Measurements from ENCODE around the gene OPALIN. TPM values are rescaled to one million over a fixed set of nuclear protein-coding genes. Genes with fewer than 3 reads are reported as not detected.

Gene OPALIN
- total and polyA plus RNA-seq, 2 donors from 2014 or later = not detected

- intact Hi-C loops (cut with DNase I) = no loop called here
- FAIRE-seq = no peak
- Histone ChIP-seq H3K27me3 (ENCODE audit: control insufficient read depth, insufficient read depth, low read length) (no peaks in the 10 kb centered on the region), H3K4me1 (ENCODE audit: control insufficient read depth in 2 of 3, insufficient read depth in 2 of 3, low read depth in 1 of 3, low read length in 3 of 3) (no peaks in the 10 kb centered on the region), H3K36me3 (ENCODE audit: control insufficient read depth in 2 of 3, insufficient read depth in 3 of 3, low read length in 3 of 3) (no peaks in the 10 kb centered on the region), H3K27ac (ENCODE audit: low read depth in 2 of 2, low read length in 2 of 2) (no peak overlapping the region), H3K4me3 (ENCODE audit: low read length in 3 of 3) (no peak overlapping the region), H3K9ac (ENCODE audit: low read length in 3 of 3) (no peak overlapping the region), H3K9me3 (ENCODE audit: control insufficient read depth in 2 of 3, insufficient read depth in 1 of 3, low read length in 3 of 3) (peaks cover 0 to 12% (median 0%) of the 10 kb centered on the region in 3 donors)
- no peak for TF ChIP-seq CTCF (IDR thresholded peaks at IDR 0.05; ENCODE audit: borderline replicate concordance, extremely low read depth, insufficient read depth)
- no peak for DNase-seq
Observed at GRCh38 chr10:96341219-96342182, 17.3 kb downstream of the OPALIN start.

GRCh38 chr10:96339956-96340904 is 18.6 kb downstream of the OPALIN start:
- TF ChIP-seq CTCF (IDR thresholded peaks at IDR 0.05; ENCODE audit: borderline replicate concordance, extremely low read depth, insufficient read depth) = peak; percentile 61
- no peak overlapping the region for H3K9ac ChIP-seq (ENCODE audit: low read length in 3 of 3)
- no peaks in the 10 kb centered on the region for H3K36me3 ChIP-seq (ENCODE audit: control insufficient read depth in 2 of 3, insufficient read depth in 3 of 3, low read length in 3 of 3)
- no peaks in the 10 kb centered on the region for H3K4me1 ChIP-seq (ENCODE audit: control insufficient read depth in 2 of 3, insufficient read depth in 2 of 3, low read depth in 1 of 3, low read length in 3 of 3)
- H3K9me3 ChIP-seq (ENCODE audit: control insufficient read depth in 2 of 3, insufficient read depth in 1 of 3, low read length in 3 of 3) = peaks cover 0 to under 1% (median 0%) of the 10 kb centered on the region in 3 donors
- FAIRE-seq (peak; percentile 41), DNase-seq (peak; percentile 54 to 86 (median 71))
- H3K27me3 ChIP-seq (ENCODE audit: control insufficient read depth, insufficient read depth, low read length) = no peaks in the 10 kb centered on the region
- intact Hi-C loops (cut with DNase I) = no loop called here
- H3K4me3 ChIP-seq (ENCODE audit: low read length in 3 of 3) = no peak overlapping the region
- no peak overlapping the region for H3K27ac ChIP-seq (ENCODE audit: low read depth in 2 of 2, low read length in 2 of 2)

- Histone ChIP-seq H3K27me3 (ENCODE audit: control insufficient read depth, insufficient read depth, low read length) (no peaks in the 10 kb centered on the region), H3K36me3 (ENCODE audit: control insufficient read depth in 2 of 3, insufficient read depth in 3 of 3, low read length in 3 of 3) (no peaks in the 10 kb centered on the region), H3K9ac (ENCODE audit: low read length in 3 of 3) (no peak overlapping the region), H3K9me3 (ENCODE audit: control insufficient read depth in 2 of 3, insufficient read depth in 1 of 3, low read length in 3 of 3) (no peaks in the 10 kb centered on the region), H3K4me3 (ENCODE audit: low read length in 3 of 3) (no peak overlapping the region), H3K4me1 (ENCODE audit: control insufficient read depth in 2 of 3, insufficient read depth in 2 of 3, low read depth in 1 of 3, low read length in 3 of 3) (no peaks in the 10 kb centered on the region), H3K27ac (ENCODE audit: low read depth in 2 of 2, low read length in 2 of 2) (no peak overlapping the region)
- intact Hi-C loops (cut with DNase I) = no loop called here
- no peak for FAIRE-seq
- TF ChIP-seq CTCF (IDR thresholded peaks at IDR 0.05; ENCODE audit: borderline replicate concordance, extremely low read depth, insufficient read depth) = no peak
- DNase-seq = no peak
Observed at GRCh38 chr10:96339383-96339782, 19.4 kb downstream of the OPALIN start.
